ENCODE data around the gene WNT4.
"Not testable (repeated sequence)": the region's sequence is repeated elsewhere in the genome, so short reads cannot be mapped to it uniquely, and the experiment has no call there.

Gene WNT4

DNA sequence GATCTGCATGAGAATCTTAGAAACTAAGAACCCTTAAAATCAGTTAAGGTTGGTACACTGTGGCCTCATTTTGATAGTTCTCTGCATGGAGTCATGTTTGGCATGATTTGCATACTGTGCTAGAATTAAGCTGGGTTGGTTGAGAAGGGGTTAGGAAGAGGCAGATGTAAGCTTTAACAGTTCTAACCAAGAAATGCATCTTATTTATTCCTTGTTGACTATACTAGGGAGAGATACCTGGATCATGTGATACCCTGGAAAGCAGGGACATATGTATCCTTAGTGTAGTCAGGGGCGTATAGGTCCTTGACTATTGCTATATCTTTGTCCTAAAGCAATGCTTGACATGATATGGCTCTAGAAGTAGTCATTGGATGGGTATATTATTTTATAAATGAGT, 49.4 kb downstream of the WNT4 start:
- Mint-ChIP-seq H3K27ac (no peak overlapping the region), H3K4me1 (peaks cover 43% of the 10 kb centered on the region), H3K36me3 (peaks cover 53% of the 10 kb centered on the region), H3K27me3 (no peaks in the 10 kb centered on the region), H3K9me3 (no peaks in the 10 kb centered on the region), H3K4me3 (no peak overlapping the region)
- no peak for ATAC-seq

DNA sequence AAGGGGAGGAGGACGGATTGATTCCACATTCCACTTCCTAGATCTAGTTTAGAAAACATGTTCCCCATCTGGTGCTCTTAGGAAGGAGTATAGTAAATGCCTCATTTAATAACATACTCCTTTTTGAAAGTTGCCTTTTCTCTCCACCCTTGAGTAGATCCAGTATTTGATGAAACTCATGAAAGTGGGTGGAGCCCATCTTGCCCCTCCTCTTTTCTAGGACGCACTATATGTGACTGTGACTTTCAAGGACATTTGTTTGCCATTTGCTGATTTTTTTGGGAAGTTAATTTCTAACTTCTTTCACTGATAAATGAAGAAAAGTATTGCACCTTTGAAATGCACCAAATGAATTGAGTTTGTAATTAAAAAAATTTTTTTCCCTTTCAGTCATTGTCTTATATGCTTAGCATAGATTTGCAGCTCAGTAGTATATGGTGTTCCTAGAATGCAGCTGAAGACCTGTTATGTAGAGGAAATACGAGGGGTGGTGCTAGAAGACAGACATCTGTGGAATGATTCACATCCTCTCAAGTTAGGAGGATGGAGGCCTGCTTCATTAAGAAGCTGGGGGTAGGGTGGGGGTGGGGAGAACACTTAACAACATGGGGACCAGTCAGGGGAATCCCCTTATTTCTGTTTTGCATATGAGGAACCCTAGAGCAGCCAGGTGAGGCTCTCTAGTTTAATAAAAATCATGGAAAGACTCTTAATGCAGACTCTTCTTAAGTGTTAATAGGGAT, 50.7 kb downstream of the WNT4 start:
- H3K4me3 Mint-ChIP-seq, H3K27me3 Mint-ChIP-seq, H3K27ac Mint-ChIP-seq, H3K9me3 Mint-ChIP-seq: not testable (repeated sequence)
- Mint-ChIP-seq H3K4me1 (peaks cover 56% of the 10 kb centered on the region), H3K36me3 (peaks cover 57% of the 10 kb centered on the region)
- ATAC-seq: peak; percentile 81

DNA sequence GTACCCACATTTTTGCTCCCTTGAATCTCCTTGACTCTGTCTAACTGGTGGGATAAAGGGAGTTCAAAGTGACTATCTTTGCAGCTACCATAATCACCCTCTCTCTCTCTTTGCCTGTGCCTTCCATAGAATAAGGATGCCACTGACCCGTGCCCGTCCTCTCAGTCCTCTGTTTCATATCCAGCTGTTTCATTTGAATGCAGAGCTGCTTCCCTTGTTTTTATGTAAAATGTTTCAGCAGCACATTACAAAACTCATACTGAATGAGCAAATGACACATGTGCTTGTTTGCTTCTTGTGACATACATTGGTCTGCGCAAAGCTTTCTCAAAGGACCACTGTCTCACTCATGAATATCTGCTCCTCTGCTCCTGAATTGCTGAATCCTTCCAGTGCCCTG, 52.0 kb downstream of the WNT4 start:
- ATAC-seq: no peak
- peaks cover 62% of the 10 kb centered on the region for H3K4me1 Mint-ChIP-seq
- peaks cover 63% of the 10 kb centered on the region for H3K36me3 Mint-ChIP-seq
- H3K9me3 Mint-ChIP-seq: no peaks in the 10 kb centered on the region
- peak overlapping the region; percentile 70 for H3K27ac Mint-ChIP-seq
- no peaks in the 10 kb centered on the region for H3K27me3 Mint-ChIP-seq
- no peak overlapping the region for H3K4me3 Mint-ChIP-seq

DNA sequence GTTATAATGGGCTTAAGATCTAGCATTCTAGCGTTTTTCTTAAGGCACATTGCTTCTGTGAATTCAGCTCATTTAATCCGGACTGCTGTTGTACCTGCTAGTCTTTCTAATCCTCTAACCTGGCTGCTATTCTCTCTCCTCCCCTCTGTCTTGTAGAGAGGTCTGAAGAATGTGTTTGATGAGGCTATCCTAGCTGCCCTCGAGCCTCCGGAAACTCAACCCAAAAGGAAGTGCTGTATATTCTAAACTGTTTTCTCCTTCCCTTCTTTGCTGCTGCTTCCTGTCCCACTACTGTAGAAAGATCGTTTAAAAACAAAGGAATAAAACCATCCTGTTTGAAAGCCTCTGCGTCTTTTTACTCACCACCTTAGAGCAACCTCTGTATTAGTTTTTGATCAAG, 53.1 kb downstream of the WNT4 start:
- no peaks in the 10 kb centered on the region for H3K9me3 Mint-ChIP-seq
- peak overlapping the region; percentile 70 for H3K27ac Mint-ChIP-seq
- peaks cover 68% of the 10 kb centered on the region for H3K36me3 Mint-ChIP-seq
- peaks cover 72% of the 10 kb centered on the region for H3K4me1 Mint-ChIP-seq
- H3K27me3 Mint-ChIP-seq: no peaks in the 10 kb centered on the region
- peak overlapping the region; percentile 18 for H3K4me3 Mint-ChIP-seq
- ATAC-seq: no peak

DNA sequence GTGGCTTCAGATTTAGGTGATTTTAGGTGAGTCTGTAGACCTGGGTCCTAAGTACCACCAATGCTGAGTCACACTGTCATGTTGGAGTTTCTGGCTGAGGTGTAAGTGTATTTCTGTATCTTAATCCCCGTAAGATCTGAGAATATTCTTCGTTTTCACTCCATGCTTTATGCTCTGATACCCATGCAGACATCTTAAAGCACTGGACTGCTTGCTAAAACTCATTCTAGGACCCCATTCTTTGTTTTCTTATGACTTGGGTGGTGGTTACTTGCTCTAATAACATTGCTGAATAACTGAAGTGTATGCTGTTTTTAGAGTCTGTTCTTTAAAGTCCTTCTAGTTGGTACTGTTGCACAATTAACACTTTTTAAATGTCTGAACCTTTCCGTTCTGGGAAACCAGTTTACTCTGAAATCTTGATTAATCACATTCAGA, 53.7 kb downstream of the WNT4 start:
- peaks cover 78% of the 10 kb centered on the region for H3K4me1 Mint-ChIP-seq
- H3K27me3 Mint-ChIP-seq: no peaks in the 10 kb centered on the region
- no peak for ATAC-seq
- H3K36me3 Mint-ChIP-seq: peaks cover 69% of the 10 kb centered on the region
- H3K4me3 Mint-ChIP-seq: peak overlapping the region; percentile 4
- H3K27ac Mint-ChIP-seq: peak overlapping the region; percentile 70
- no peaks in the 10 kb centered on the region for H3K9me3 Mint-ChIP-seq

DNA sequence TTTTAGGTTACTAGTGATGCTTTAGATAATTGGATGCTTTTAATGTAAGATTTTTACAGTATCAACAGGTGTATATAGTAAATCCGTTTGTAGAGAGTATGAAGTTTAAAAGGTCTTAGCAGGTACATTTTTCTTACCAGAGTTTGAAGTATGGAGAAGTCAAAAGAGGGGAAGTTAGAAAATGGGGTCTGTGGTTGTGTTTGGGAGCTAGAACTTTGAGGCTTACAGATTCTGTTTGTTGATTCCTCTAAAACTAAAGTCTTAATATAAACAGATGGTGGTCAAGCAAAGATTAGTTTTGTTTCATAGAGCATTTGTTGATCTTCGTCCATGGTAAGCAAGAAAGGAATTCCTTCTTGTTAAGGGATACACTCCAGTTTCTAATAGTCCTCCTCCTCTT, 54.6 kb downstream of the WNT4 start:
- Mint-ChIP-seq H3K4me3 (peak overlapping the region; percentile 3), H3K36me3 (peaks cover 71% of the 10 kb centered on the region), H3K4me1 (peaks cover 82% of the 10 kb centered on the region), H3K9me3 (no peaks in the 10 kb centered on the region), H3K27ac (peak overlapping the region; percentile 70), H3K27me3 (no peaks in the 10 kb centered on the region)
- ATAC-seq: no peak

DNA sequence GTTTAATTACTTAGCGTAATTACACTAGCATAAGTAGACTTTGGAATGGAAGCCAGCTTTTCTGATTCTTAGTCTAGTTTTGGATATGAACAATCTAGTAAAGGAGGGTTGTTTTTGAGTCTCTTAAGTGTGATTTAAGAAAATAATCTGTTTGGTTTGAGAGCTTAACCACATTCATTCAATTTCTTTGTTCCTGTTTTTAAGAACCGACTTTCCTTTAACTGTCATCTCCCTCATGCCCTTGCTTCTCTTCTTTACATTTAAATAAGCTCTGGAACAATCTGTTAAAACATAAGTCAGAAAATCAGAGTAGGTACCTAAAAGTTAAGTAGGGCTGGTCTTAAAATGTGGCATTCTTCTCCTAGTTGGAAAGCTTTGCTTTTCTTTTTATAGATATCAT, 62.7 kb downstream of the WNT4 start:
- ATAC-seq: no peak
- Mint-ChIP-seq H3K9me3 (no peaks in the 10 kb centered on the region), H3K36me3 (peaks cover 61% of the 10 kb centered on the region), H3K27ac (peak overlapping the region; percentile 38), H3K27me3 (no peaks in the 10 kb centered on the region), H3K4me3 (no peak overlapping the region), H3K4me1 (peaks cover 75% of the 10 kb centered on the region)

DNA sequence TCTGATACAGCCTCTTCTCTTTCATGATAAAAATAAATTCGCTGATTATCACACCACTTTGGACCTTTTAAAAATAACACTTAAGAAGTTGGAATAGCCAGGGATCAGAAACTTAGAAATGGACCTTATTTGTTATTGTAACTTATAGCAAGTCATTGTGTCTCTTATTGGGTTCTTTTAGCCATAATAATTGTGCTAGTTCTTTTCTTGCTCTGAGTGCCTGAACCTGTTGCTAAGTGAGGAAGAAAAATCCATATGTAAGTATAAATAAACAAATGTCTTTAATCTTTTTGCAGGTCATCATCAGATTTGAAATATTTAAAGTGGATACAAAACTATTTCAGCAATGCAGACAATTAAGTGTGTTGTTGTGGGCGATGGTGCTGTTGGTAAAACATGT, 64.8 kb downstream of the WNT4 start:
- no peak for ATAC-seq
- H3K4me1 Mint-ChIP-seq: peaks cover 73% of the 10 kb centered on the region
- peaks cover 47% of the 10 kb centered on the region for H3K36me3 Mint-ChIP-seq
- no peaks in the 10 kb centered on the region for H3K27me3 Mint-ChIP-seq
- H3K4me3 Mint-ChIP-seq: no peak overlapping the region
- H3K9me3 Mint-ChIP-seq: no peaks in the 10 kb centered on the region
- H3K27ac Mint-ChIP-seq: peak overlapping the region; percentile 38

DNA sequence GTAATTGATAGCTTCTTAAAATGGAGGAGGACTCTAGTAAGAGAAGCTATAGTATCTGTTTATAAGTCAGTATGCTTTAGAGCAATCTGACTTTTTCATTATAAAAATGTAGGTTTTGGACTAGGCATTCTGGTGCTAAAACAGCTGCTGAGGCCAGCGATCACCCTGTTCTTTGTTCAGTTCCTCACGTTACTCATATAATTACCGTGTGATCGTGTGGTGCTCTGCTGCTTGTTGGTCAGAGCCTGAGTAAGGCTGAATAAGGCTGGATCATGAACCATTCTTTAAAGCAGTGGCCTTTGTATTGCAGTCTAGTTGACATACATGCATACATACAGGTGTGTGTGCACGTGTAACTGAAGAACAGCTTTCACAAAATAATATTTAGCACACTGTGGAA, 65.2 kb downstream of the WNT4 start:
- H3K9me3 Mint-ChIP-seq: no peaks in the 10 kb centered on the region
- H3K36me3 Mint-ChIP-seq: peaks cover 47% of the 10 kb centered on the region
- no peak overlapping the region for H3K4me3 Mint-ChIP-seq
- no peak overlapping the region for H3K27ac Mint-ChIP-seq
- peaks cover 73% of the 10 kb centered on the region for H3K4me1 Mint-ChIP-seq
- no peaks in the 10 kb centered on the region for H3K27me3 Mint-ChIP-seq
- no peak for ATAC-seq

DNA sequence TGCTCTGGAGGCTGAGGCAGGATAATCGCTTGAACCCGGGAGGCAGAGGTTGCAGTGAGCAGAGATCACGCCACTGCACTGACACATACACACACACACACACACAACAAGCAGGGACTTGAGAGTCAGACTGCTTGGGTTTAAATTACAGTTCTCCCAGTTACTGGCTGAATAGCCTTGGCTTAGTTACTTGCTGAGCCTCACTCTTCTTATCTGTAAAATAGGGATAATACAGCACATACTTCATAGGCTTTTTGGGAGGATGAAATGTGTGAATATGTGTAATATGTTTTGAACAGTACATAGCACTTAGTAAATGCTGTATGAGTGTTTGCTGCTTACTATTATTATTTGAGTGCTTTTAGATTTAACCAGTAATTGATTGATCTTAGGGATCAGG, 66.6 kb downstream of the WNT4 start:
- H3K27me3 Mint-ChIP-seq: no peaks in the 10 kb centered on the region
- ATAC-seq: no peak
- H3K4me1 Mint-ChIP-seq: peaks cover 82% of the 10 kb centered on the region
- no peaks in the 10 kb centered on the region for H3K9me3 Mint-ChIP-seq
- H3K27ac Mint-ChIP-seq: peak overlapping the region; percentile 65
- H3K36me3 Mint-ChIP-seq: peaks cover 42% of the 10 kb centered on the region
- H3K4me3 Mint-ChIP-seq: peak overlapping the region; percentile 48

DNA sequence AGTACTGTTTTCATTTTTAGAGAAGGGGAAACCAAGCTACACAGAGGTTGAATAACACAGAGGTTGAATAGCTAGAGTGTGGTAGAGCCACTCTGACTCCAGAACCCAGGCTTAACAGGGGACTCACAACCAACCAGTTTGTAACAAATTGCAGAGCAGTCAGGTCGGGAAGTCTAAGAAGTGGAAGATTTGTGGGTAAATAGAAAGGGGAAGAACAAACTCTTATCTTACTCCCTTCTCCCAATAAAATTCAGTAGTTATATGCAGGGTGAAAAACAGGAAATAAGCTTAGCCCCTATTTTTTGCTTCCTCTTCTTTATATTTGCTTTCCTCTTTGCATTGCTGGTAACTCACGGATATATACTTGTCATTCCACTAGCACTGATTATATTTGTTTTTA, 67.2 kb downstream of the WNT4 start:
- Mint-ChIP-seq H3K9me3 (no peaks in the 10 kb centered on the region), H3K4me1 (peaks cover 85% of the 10 kb centered on the region), H3K4me3 (peak overlapping the region; percentile 48), H3K27me3 (no peaks in the 10 kb centered on the region), H3K27ac (peak overlapping the region; percentile 65), H3K36me3 (peaks cover 36% of the 10 kb centered on the region)
- ATAC-seq: peak; percentile 54

DNA sequence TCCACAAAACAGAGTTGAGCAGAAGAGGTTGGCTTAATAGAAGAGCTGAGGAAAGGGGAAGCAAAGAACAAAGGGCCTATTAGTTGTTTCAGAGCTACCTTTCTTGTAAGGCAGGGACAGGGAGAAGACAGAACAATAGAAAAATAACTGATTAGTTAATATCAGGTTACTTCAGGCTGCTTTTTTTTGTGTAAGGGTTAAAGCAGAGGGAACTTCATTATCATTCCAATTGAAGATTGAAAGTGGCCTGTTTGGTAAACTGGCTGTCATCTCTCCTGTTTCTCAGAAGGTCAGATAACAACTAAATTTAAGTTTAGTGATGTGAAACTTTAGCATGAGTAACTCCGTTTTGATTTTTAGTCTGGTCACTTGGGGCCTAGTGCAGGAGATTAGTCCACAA, 68.1 kb downstream of the WNT4 start:
- H3K27me3 Mint-ChIP-seq: no peaks in the 10 kb centered on the region
- peaks cover 40% of the 10 kb centered on the region for H3K36me3 Mint-ChIP-seq
- peak; percentile 66 for ATAC-seq
- no peaks in the 10 kb centered on the region for H3K9me3 Mint-ChIP-seq
- peak overlapping the region; percentile 65 for H3K27ac Mint-ChIP-seq
- peak overlapping the region; percentile 14 for H3K4me3 Mint-ChIP-seq
- peaks cover 86% of the 10 kb centered on the region for H3K4me1 Mint-ChIP-seq

DNA sequence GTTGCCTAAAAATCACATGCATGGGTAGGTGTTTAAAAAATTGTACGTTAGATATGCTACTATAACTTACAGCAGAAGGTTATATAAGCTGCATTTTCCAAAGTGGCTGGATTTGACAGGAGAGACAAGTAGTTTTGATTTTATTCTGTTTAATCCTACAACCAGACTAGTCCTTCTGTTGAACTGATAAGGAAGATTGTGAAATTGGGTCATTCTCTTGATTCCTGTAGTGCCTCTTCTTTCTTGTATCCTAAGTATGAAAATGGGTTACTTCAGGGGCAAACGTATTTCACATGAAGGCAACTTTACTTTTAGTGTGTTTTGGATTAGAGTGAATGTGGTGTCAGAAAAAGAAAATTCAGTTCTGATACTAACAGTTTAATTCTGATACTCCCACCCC, 71.4 kb downstream of the WNT4 start:
- Mint-ChIP-seq H3K4me1 (peaks cover 80% of the 10 kb centered on the region), H3K27ac (peak overlapping the region; percentile 44), H3K36me3 (peaks cover 32% of the 10 kb centered on the region), H3K27me3 (no peaks in the 10 kb centered on the region), H3K4me3 (no peak overlapping the region), H3K9me3 (peaks cover 4% of the 10 kb centered on the region)
- ATAC-seq: no peak
